ENCODE data around the gene ZNF638. TPM values are rescaled to one million over a fixed set of nuclear protein-coding genes. Genes with fewer than 3 reads are reported as not detected.

Gene ZNF638
- total RNA-seq, 2 donors from 2014 or later = 107 to 111 TPM

GRCh38 chr2:71455741-71456569 is 124.4 kb downstream of the ZNF638 start:
- Mint-ChIP-seq H3K9me3 (no peaks in the 10 kb centered on the region), H3K4me3 (no peak overlapping the region), H3K27ac (no peak overlapping the region), H3K4me1 (ENCODE audit: low read depth) (peaks cover 19% of the 10 kb centered on the region), H3K27me3 (ENCODE audit: low read depth) (peaks cover 55% of the 10 kb centered on the region), H3K36me3 (ENCODE audit: insufficient read depth in 2 of 2) (no peaks in the 10 kb centered on the region)
- DNase-seq = no peak
- ATAC-seq (replicated peaks in 1 of 2) = no peak

- H3K4me3 Mint-ChIP-seq = no peak overlapping the region
- DNase-seq (no peak), ATAC-seq (replicated peaks in 1 of 2) (no peak)
- H3K27ac Mint-ChIP-seq = no peak overlapping the region
- H3K27me3 Mint-ChIP-seq (ENCODE audit: low read depth) = peaks cover 48% of the 10 kb centered on the region
- H3K36me3 Mint-ChIP-seq (ENCODE audit: insufficient read depth in 2 of 2) = no peaks in the 10 kb centered on the region
- no peaks in the 10 kb centered on the region for H3K9me3 Mint-ChIP-seq
- peaks cover 19% of the 10 kb centered on the region for H3K4me1 Mint-ChIP-seq (ENCODE audit: low read depth)
Observed at GRCh38 chr2:71456617-71457016, 125.0 kb downstream of the ZNF638 start.

- H3K9me3 Mint-ChIP-seq = no peaks in the 10 kb centered on the region
- ATAC-seq (replicated peaks in 1 of 2) (no peak), DNase-seq (no peak)
- H3K27ac Mint-ChIP-seq = no peak overlapping the region
- peaks cover 41% of the 10 kb centered on the region for H3K27me3 Mint-ChIP-seq (ENCODE audit: low read depth)
- H3K4me3 Mint-ChIP-seq = no peak overlapping the region
- peaks cover 17% of the 10 kb centered on the region for H3K4me1 Mint-ChIP-seq (ENCODE audit: low read depth)
- H3K36me3 Mint-ChIP-seq (ENCODE audit: insufficient read depth in 2 of 2) = no peaks in the 10 kb centered on the region
Observed at GRCh38 chr2:71457123-71457915, 125.7 kb downstream of the ZNF638 start.

GRCh38 chr2:71457923-71458322 is 126.3 kb downstream of the ZNF638 start:
- DNase-seq (no peak), ATAC-seq (replicated peaks in 1 of 2) (no peak)
- no peaks in the 10 kb centered on the region for H3K36me3 Mint-ChIP-seq (ENCODE audit: insufficient read depth in 2 of 2)
- peaks cover 35% of the 10 kb centered on the region for H3K27me3 Mint-ChIP-seq (ENCODE audit: low read depth)
- H3K4me1 Mint-ChIP-seq (ENCODE audit: low read depth) = peaks cover 11% of the 10 kb centered on the region
- H3K27ac Mint-ChIP-seq = no peak overlapping the region
- no peak overlapping the region for H3K4me3 Mint-ChIP-seq
- H3K9me3 Mint-ChIP-seq = no peaks in the 10 kb centered on the region

- Mint-ChIP-seq H3K27ac (no peak overlapping the region), H3K4me1 (ENCODE audit: low read depth) (peaks cover 5% of the 10 kb centered on the region), H3K36me3 (ENCODE audit: insufficient read depth in 2 of 2) (no peaks in the 10 kb centered on the region), H3K4me3 (no peak overlapping the region), H3K9me3 (no peaks in the 10 kb centered on the region), H3K27me3 (ENCODE audit: low read depth) (peaks cover 32% of the 10 kb centered on the region)
- ATAC-seq (replicated peaks in 1 of 2) (no peak), DNase-seq (no peak)
Observed at GRCh38 chr2:71458413-71459083, 127.0 kb downstream of the ZNF638 start.

GRCh38 chr2:71459084-71459431 is 127.5 kb downstream of the ZNF638 start:
- no peaks in the 10 kb centered on the region for H3K9me3 Mint-ChIP-seq
- no peak for ATAC-seq (replicated peaks in 1 of 2)

GRCh38 chr2:71460056-71460455 is 128.5 kb downstream of the ZNF638 start:
- peaks cover 19% of the 10 kb centered on the region for H3K27me3 Mint-ChIP-seq (ENCODE audit: low read depth)
- no peaks in the 10 kb centered on the region for H3K4me1 Mint-ChIP-seq (ENCODE audit: low read depth)
- no peak overlapping the region for H3K27ac Mint-ChIP-seq
- H3K36me3 Mint-ChIP-seq (ENCODE audit: insufficient read depth in 2 of 2) = no peaks in the 10 kb centered on the region
- no peaks in the 10 kb centered on the region for H3K9me3 Mint-ChIP-seq
- no peak overlapping the region for H3K4me3 Mint-ChIP-seq
- DNase-seq = no peak
- no peak for ATAC-seq (replicated peaks in 1 of 2)

More at GRCh38 chr2:71459084-71459431, 127.5 kb downstream of the ZNF638 start:
- Mint-ChIP-seq H3K36me3 (ENCODE audit: insufficient read depth in 2 of 2) (no peaks in the 10 kb centered on the region), H3K4me1 (ENCODE audit: low read depth) (peaks cover 5% of the 10 kb centered on the region), H3K27ac (no peak overlapping the region), H3K27me3 (ENCODE audit: low read depth) (peaks cover 29% of the 10 kb centered on the region), H3K4me3 (no peak overlapping the region)
- no peak for DNase-seq

- Mint-ChIP-seq H3K27ac (no peak overlapping the region), H3K4me1 (ENCODE audit: low read depth) (no peaks in the 10 kb centered on the region), H3K36me3 (ENCODE audit: insufficient read depth in 2 of 2) (no peaks in the 10 kb centered on the region), H3K27me3 (ENCODE audit: low read depth) (peaks cover 12% of the 10 kb centered on the region), H3K4me3 (no peak overlapping the region), H3K9me3 (no peaks in the 10 kb centered on the region)
- ATAC-seq (replicated peaks in 1 of 2) = no peak
- DNase-seq = no peak
Observed at GRCh38 chr2:71460595-71461303, 129.2 kb downstream of the ZNF638 start.

- no peak overlapping the region for H3K4me3 Mint-ChIP-seq
- ATAC-seq (replicated peaks in 1 of 2) = no peak
- no peaks in the 10 kb centered on the region for H3K9me3 Mint-ChIP-seq
- no peaks in the 10 kb centered on the region for H3K4me1 Mint-ChIP-seq (ENCODE audit: low read depth)
- no peak overlapping the region for H3K27ac Mint-ChIP-seq
- H3K36me3 Mint-ChIP-seq (ENCODE audit: insufficient read depth in 2 of 2) = no peaks in the 10 kb centered on the region
- peaks cover 7% of the 10 kb centered on the region for H3K27me3 Mint-ChIP-seq (ENCODE audit: low read depth)
- DNase-seq = no peak
Observed at GRCh38 chr2:71461304-71461671, 129.7 kb downstream of the ZNF638 start.

- no peaks in the 10 kb centered on the region for H3K4me1 Mint-ChIP-seq (ENCODE audit: low read depth)
- peaks cover 5% of the 10 kb centered on the region for H3K27me3 Mint-ChIP-seq (ENCODE audit: low read depth)
- no peak for ATAC-seq (replicated peaks in 1 of 2)
- no peak overlapping the region for H3K27ac Mint-ChIP-seq
- H3K9me3 Mint-ChIP-seq = no peaks in the 10 kb centered on the region
- H3K4me3 Mint-ChIP-seq = no peak overlapping the region
- no peak for DNase-seq
- no peaks in the 10 kb centered on the region for H3K36me3 Mint-ChIP-seq (ENCODE audit: insufficient read depth in 2 of 2)
Observed at GRCh38 chr2:71462056-71462605, 130.5 kb downstream of the ZNF638 start.

- peaks cover 12% of the 10 kb centered on the region for H3K27me3 Mint-ChIP-seq (ENCODE audit: low read depth)
- no peak overlapping the region for H3K27ac Mint-ChIP-seq
- ATAC-seq (replicated peaks in 1 of 2) = no peak
- H3K36me3 Mint-ChIP-seq (ENCODE audit: insufficient read depth in 2 of 2) = no peaks in the 10 kb centered on the region
- H3K4me3 Mint-ChIP-seq = no peak overlapping the region
- H3K4me1 Mint-ChIP-seq (ENCODE audit: low read depth) = no peaks in the 10 kb centered on the region
- H3K9me3 Mint-ChIP-seq = no peaks in the 10 kb centered on the region
- no peak for DNase-seq
Observed at GRCh38 chr2:71462641-71463341, 131.2 kb downstream of the ZNF638 start.

GRCh38 chr2:71463342-71463654 is 131.7 kb downstream of the ZNF638 start:
- H3K4me3 Mint-ChIP-seq = no peak overlapping the region

More at GRCh38 chr2:71463342-71463654, 131.7 kb downstream of the ZNF638 start:
- Mint-ChIP-seq H3K27ac (no peak overlapping the region), H3K36me3 (ENCODE audit: insufficient read depth in 2 of 2) (no peaks in the 10 kb centered on the region), H3K27me3 (ENCODE audit: low read depth) (peaks cover 17% of the 10 kb centered on the region), H3K4me1 (ENCODE audit: low read depth) (no peaks in the 10 kb centered on the region), H3K9me3 (no peaks in the 10 kb centered on the region)
- DNase-seq = no peak
- no peak for ATAC-seq (replicated peaks in 1 of 2)
